Spleen (tissue), 11 donors: Measurements from ENCODE around the gene SIVA1. TPM values are rescaled to one million over a fixed set of nuclear protein-coding genes. Genes with fewer than 3 reads are reported as not detected.

Experiments used
- DNase-seq: peaks from one replicate; pipeline ENCODE4 v3.0.0-alpha.2; 2020
- H3K27ac ChIP-seq, 8 donors: fragments of 200-600 bp; sonication (generic) in 7 of 8; 1 replicate in 4 of 8; 2 replicates in 4 of 8; pipeline versions ENCODE4 v1.5.0 to v1.8.0; 2016 to 2021; ENCODE audit warnings: inconsistent platforms in 4 of 8, mild to moderate bottlenecking in 4 of 8, moderate library complexity in 1 of 8
- H3K27me3 ChIP-seq, 7 donors: fragments of 200-600 bp; sonication (generic) in 6 of 7; replicated peaks in 1 of 7; 1 replicate in 4 of 7; 2 replicates in 3 of 7; pipeline versions ENCODE4 v1.5.0 to v1.8.0; 2016 to 2021; ENCODE audit warnings: inconsistent platforms in 3 of 7, mild to moderate bottlenecking in 1 of 7
- H3K36me3 ChIP-seq, 6 donors: fragments of 200-600 bp; sonication (generic) in 5 of 6; 1 replicate in 4 of 6; 2 replicates in 2 of 6; pipeline versions ENCODE4 v1.5.0 to v1.8.0; 2016 to 2021; ENCODE audit warnings: inconsistent platforms in 2 of 6
- H3K4me1 ChIP-seq, 6 donors: fragments of 200-600 bp; sonication (generic) in 5 of 6; 1 replicate in 3 of 6; 2 replicates in 3 of 6; pipeline versions ENCODE4 v1.5.0 to v1.8.0; 2016 to 2021; ENCODE audit warnings: inconsistent platforms in 3 of 6
- H3K4me3 ChIP-seq, 8 donors: fragments of 200-600 bp; sonication (generic) in 7 of 8; 1 replicate in 4 of 8; 2 replicates in 4 of 8; pipeline versions ENCODE4 v1.5.0 to v1.8.0; 2016 to 2021; ENCODE audit warnings: inconsistent platforms in 4 of 8, mild to moderate bottlenecking in 4 of 8, moderate library complexity in 2 of 8
- H3K9me3 ChIP-seq, 8 donors: fragments of 200-600 bp; sonication (generic) in 7 of 8; 1 replicate in 4 of 8; 2 replicates in 4 of 8; pipeline versions ENCODE4 v1.5.0 to v1.8.0; 2016 to 2021; ENCODE audit warnings: inconsistent platforms in 4 of 8
- CTCF ChIP-seq, 11 experiments: fragments of 200-600 bp in 7 of 11; fragments of 450-650 bp in 4 of 11; sonication (generic) in 4 of 11; IDR thresholded peaks in 8 of 11; conservative IDR thresholded peaks in 3 of 11; 1 replicate in 7 of 11; 2 replicates in 4 of 11; pipeline versions ENCODE4 v1.4.0 to v1.8.0; 2016 to 2021; ENCODE audit warnings: antibody characterized with exemption in 11 of 11, inconsistent platforms in 4 of 11, mild to moderate bottlenecking in 1 of 11
- POLR2A ChIP-seq, 3 donors: fragments of 450-650 bp; IDR thresholded peaks; one replicate each; pipeline ENCODE4 v1.5.1; 2017; ENCODE audit warnings: antibody characterized with exemption in 3 of 3, mild to moderate bottlenecking in 1 of 3
- POLR2AphosphoS5 ChIP-seq, 3 donors: sonication (generic); formaldehyde crosslinking; IDR thresholded peaks; one replicate each; pipeline ENCODE4 v1.5.1; 2017; ENCODE audit warnings: antibody characterized with exemption in 3 of 3
- WGBS, 5 donors: extraction: QIAGEN DNeasy Blood & Tissue Kit in 3 of 5; methylation state at CpG; one replicate each; pipeline versions ENCODE4 v1.1.5 to v1.1.7; 2013 to 2018; 5-methylcytosine and 5-hydroxymethylcytosine counted together
- intact Hi-C: fragments of 100-400 bp; cut with DNase I; formaldehyde crosslinking; loops from one replicate; pipeline ENCODE4 v1.15.0; 2023; ENCODE audit warnings: low total_unique reads
- polyA plus RNA-seq, 3 donors: library from polyadenylated mRNA; stranded (reverse); fragments of 200-250 nt; gene quantifications; one replicate each; pipeline ENCODE4 v1.2.1, GENCODE V29; 2013
- total RNA-seq, 7 donors: library from RNA; depleted of rRNA in 3 of 7; stranded (reverse); fragments of >200 nt in 3 of 7; fragmentation: NEBNext Ultra II Directional in 4 of 7; extraction: Animal tissue kit (Norgen Biotek cat#: 25700) in 4 of 7; gene quantifications; one replicate each; pipeline versions ENCODE4 v1.1.0 to v1.2.1, GENCODE V29; 2016 to 2021
- donor health status: healthy with polysubstance abuse.
- donor health status: DM: no; HTN: no; CAD: no; lungs with moderate emphysema.
- donor health status: DM: no; HTN: no; CAD: no.
- donor health status: Bipolar disorder and iron deficiency.
- donor health status: healthy.
- donor health status: DM: no; HTN: no; CAD: no.
- donor health status: DM: yes; HTN: yes; CAD: no.

The SIVA1 gene
- total and polyA plus RNA-seq, 10 donors, result 56.7 to 226 (median 141) TPM

GRCh38 chr14:104797115-104798044 is 44.4 kb downstream of the SIVA1 start:
- Histone ChIP-seq H3K4me3 (no peak overlapping the region), H3K27ac (peak overlapping the region; percentile 43 to 95 (median 90)), H3K36me3 (peaks cover 0 to 4% (median 0%) of the 10 kb centered on the region in 6 donors), H3K4me1 (peaks cover 55 to 88% (median 78%) of the 10 kb centered on the region in 6 donors), H3K27me3 (no peaks in the 10 kb centered on the region), H3K9me3 (no peaks in the 10 kb centered on the region)
- TF ChIP-seq POLR2A (IDR thresholded peaks at IDR 0.05) (no peak), CTCF (IDR thresholded peaks at IDR 0.05 in 8 of 11, conservative IDR thresholded peaks at IDR 0.05 in 3 of 11) (no peak), POLR2AphosphoS5 (IDR thresholded peaks at IDR 0.05) (no peak)
- WGBS, 5 donors, result 38 to 58% (median 42%) methylated on average over 8 to 18 of the region's 18 CpGs
- DNase-seq, result no peak
- intact Hi-C loops, result no loop called here

GRCh38 chr14:104798300-104799243 is 45.6 kb downstream of the SIVA1 start:
- peak overlapping the region; percentile 86 to 95 (median 91) for H3K27ac ChIP-seq
- H3K4me1 ChIP-seq, result peaks cover 44 to 88% (median 73%) of the 10 kb centered on the region in 6 donors
- H3K36me3 ChIP-seq, result no peaks in the 10 kb centered on the region
- no peak for TF ChIP-seq POLR2AphosphoS5 (IDR thresholded peaks at IDR 0.05)
- no peak for TF ChIP-seq CTCF (IDR thresholded peaks at IDR 0.05 in 8 of 11, conservative IDR thresholded peaks at IDR 0.05 in 3 of 11)
- no peak for TF ChIP-seq POLR2A (IDR thresholded peaks at IDR 0.05)
- no peak overlapping the region for H3K4me3 ChIP-seq
- H3K9me3 ChIP-seq, result no peaks in the 10 kb centered on the region
- WGBS, 5 donors, result 77 to 90% (median 80%) methylated on average over 16 of the region's 16 CpGs
- intact Hi-C loops, result no loop called here
- no peak for DNase-seq
- no peaks in the 10 kb centered on the region for H3K27me3 ChIP-seq

GRCh38 chr14:104799244-104800014 is 46.5 kb downstream of the SIVA1 start:
- H3K4me3 ChIP-seq, result peak overlapping the region in 5 of 8 donors; percentile 36 to 96 (median 87)
- 39 to 48% (median 45%) methylated on average over 20 to 21 of the region's 21 CpGs for WGBS, 5 donors
- H3K4me1 ChIP-seq, result peaks cover 37 to 86% (median 66%) of the 10 kb centered on the region in 6 donors
- H3K36me3 ChIP-seq, result no peaks in the 10 kb centered on the region
- DNase-seq, result no peak
- intact Hi-C loops, result no loop called here
- H3K9me3 ChIP-seq, result no peaks in the 10 kb centered on the region
- no peak for TF ChIP-seq CTCF (IDR thresholded peaks at IDR 0.05 in 8 of 11, conservative IDR thresholded peaks at IDR 0.05 in 3 of 11)
- no peak for TF ChIP-seq POLR2A (IDR thresholded peaks at IDR 0.05)
- no peak for TF ChIP-seq POLR2AphosphoS5 (IDR thresholded peaks at IDR 0.05)
- no peaks in the 10 kb centered on the region for H3K27me3 ChIP-seq
- peak overlapping the region; percentile 86 to 95 (median 91) for H3K27ac ChIP-seq
